ENCODE data around the gene FBP2.

GRCh38 chr9:94607423-94607691, 13.7 kb upstream of the FBP2 start:
- no peak for TF ChIP-seq POLR2AphosphoS5 (IDR thresholded peaks at IDR 0.05)
- TF ChIP-seq, protein P1, sequence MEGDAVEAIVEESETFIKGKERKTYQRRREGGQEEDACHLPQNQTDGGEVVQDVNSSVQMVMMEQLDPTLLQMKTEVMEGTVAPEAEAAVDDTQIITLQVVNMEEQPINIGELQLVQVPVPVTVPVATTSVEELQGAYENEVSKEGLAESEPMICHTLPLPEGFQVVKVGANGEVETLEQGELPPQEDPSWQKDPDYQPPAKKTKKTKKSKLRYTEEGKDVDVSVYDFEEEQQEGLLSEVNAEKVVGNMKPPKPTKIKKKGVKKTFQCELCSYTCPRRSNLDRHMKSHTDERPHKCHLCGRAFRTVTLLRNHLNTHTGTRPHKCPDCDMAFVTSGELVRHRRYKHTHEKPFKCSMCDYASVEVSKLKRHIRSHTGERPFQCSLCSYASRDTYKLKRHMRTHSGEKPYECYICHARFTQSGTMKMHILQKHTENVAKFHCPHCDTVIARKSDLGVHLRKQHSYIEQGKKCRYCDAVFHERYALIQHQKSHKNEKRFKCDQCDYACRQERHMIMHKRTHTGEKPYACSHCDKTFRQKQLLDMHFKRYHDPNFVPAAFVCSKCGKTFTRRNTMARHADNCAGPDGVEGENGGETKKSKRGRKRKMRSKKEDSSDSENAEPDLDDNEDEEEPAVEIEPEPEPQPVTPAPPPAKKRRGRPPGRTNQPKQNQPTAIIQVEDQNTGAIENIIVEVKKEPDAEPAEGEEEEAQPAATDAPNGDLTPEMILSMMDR (IDR thresholded peaks at IDR 0.05): no peak
